OCI-LY3 (cell line): ENCODE data around the gene ASB15.

Source experiments
- EZH2phosphoT487 ChIP-seq: fragments of 200-600 bp; shearing (Covaris generic); IDR thresholded peaks from 2 replicates; pipeline ENCODE4 v1.6.1; 2018; ENCODE audit warnings: antibody characterized with exemption, mixed run types, low read depth
- TF ChIP-seq, protein P1 (sequence below): fragments of 200-600, 300-600 bp; sonication (generic); IDR thresholded peaks from 2 replicates; pipeline ENCODE4 v1.5.1; 2014; ENCODE audit warnings: antibody characterized with exemption, low read length, low read depth

DNA sequence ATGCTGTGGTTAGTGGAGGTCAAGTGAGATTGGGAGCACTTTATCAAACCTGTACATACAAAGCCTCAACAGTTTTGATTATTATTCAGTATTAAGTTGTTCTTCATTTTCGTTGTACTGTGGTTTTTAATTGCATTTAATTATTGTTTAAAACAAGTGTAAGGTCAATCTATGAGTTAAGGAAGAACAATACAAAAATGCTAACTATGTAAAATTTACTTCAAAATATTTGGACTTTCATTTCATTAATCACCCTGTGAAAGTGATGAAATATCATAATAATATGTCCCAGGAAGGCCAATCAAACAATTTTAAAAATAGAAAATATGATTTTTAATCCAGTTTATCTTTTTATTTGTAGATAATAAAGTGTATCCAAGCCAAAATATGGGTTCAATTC lies 30.4 kb upstream of the ASB15 start:
- TF ChIP-seq, protein P1, sequence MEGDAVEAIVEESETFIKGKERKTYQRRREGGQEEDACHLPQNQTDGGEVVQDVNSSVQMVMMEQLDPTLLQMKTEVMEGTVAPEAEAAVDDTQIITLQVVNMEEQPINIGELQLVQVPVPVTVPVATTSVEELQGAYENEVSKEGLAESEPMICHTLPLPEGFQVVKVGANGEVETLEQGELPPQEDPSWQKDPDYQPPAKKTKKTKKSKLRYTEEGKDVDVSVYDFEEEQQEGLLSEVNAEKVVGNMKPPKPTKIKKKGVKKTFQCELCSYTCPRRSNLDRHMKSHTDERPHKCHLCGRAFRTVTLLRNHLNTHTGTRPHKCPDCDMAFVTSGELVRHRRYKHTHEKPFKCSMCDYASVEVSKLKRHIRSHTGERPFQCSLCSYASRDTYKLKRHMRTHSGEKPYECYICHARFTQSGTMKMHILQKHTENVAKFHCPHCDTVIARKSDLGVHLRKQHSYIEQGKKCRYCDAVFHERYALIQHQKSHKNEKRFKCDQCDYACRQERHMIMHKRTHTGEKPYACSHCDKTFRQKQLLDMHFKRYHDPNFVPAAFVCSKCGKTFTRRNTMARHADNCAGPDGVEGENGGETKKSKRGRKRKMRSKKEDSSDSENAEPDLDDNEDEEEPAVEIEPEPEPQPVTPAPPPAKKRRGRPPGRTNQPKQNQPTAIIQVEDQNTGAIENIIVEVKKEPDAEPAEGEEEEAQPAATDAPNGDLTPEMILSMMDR: no peak
- no peak for TF ChIP-seq EZH2phosphoT487
